RWPE2 (cell line): ENCODE data around the gene WDR1.

Experiments used
- ATAC-seq: fragments of 200-7000 bp; cut with Tn5 transposase; 3 replicates; pipeline ENCODE4 v1.9.1; 2021; ENCODE audit warnings: low read depth
- DNase-seq: peaks from one replicate; pipeline ENCODE4 v3.0.0-alpha.2; 2020; ENCODE audit warnings: low spot score
- H3K27ac ChIP-seq: fragments of 450-650 bp; 2 replicates; pipeline ENCODE4 v1.5.1; 2017; ENCODE audit warnings: mild to moderate bottlenecking; ENCODE audit not compliant: poor library complexity, severe bottlenecking
- H3K27me3 ChIP-seq: fragments of 250-450 bp; sonication (Bioruptor Pico); 2 replicates; pipeline ENCODE4 v1.5.1; 2021; ENCODE audit warnings: mild to moderate bottlenecking, moderate library complexity; ENCODE audit not compliant: insufficient read depth, poor library complexity, severe bottlenecking
- H3K36me3 ChIP-seq: fragments of 250-450 bp; sonication (Bioruptor Pico); 2 replicates; pipeline ENCODE4 v1.5.1; 2020; ENCODE audit warnings: low read depth, mild to moderate bottlenecking, moderate library complexity
- H3K4me1 ChIP-seq: fragments of 250-450 bp; sonication (Bioruptor Pico); 2 replicates; pipeline ENCODE4 v1.5.1; 2021; ENCODE audit warnings: mild to moderate bottlenecking, moderate library complexity; ENCODE audit not compliant: insufficient read depth, poor library complexity, severe bottlenecking
- H3K4me3 ChIP-seq: fragments of 250-450 bp; sonication (Bioruptor Pico); 2 replicates; pipeline ENCODE4 v1.5.1; 2021; ENCODE audit warnings: mild to moderate bottlenecking, moderate library complexity; ENCODE audit not compliant: severe bottlenecking
- H3K9me3 ChIP-seq: fragments of 250-450 bp; sonication (Bioruptor Pico); 2 replicates; pipeline ENCODE4 v1.5.1; 2021; ENCODE audit warnings: mild to moderate bottlenecking, moderate library complexity; ENCODE audit not compliant: severe bottlenecking
- TF ChIP-seq, protein P1 (sequence below): fragments of 450-650 bp; IDR thresholded peaks from one replicate; pipeline ENCODE4 v1.5.1; 2017; ENCODE audit warnings: mild to moderate bottlenecking, moderate library complexity; ENCODE audit not compliant: poor library complexity, severe bottlenecking

WDR1 gene

DNA sequence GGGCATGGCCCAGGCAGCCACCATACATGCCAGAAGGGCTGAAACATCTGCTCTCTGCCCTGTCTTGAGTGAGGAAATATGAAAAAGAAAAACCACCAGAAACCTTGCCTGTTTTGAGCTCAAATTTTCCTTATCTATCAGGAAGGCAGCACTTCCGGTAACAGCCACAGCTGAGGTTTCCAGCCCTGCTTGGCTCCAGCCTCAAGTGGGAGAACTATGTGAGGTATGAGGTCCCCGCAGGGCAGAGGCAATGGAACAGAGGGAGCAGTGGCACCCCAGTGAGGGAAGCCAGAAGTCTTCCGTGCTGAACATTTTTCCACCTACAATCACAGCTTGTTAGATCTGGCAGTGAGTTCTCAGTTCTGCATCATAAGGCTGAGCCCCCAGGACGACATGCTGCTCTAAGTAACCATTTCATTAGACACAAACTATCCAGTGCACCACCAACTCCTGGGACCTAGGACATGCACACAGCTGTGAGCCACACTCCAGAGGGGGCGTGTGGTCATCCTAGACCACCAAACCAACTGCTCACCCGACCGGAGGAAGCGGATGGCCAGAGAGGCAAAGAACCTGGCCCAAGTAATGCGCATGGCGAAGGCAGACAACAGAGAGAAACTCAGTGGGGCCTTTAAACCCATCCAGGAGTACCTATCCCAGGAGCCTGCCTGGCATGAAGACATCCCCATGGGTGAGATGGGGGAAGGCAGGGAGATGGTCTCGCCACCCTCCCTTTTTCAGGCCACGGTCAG is 22.6 kb downstream of the WDR1 start:
- peak overlapping the region; percentile 88 for H3K27ac ChIP-seq
- no peaks in the 10 kb centered on the region for H3K27me3 ChIP-seq
- no peak for DNase-seq
- H3K4me3 ChIP-seq = no peak overlapping the region
- peaks cover 88% of the 10 kb centered on the region for H3K36me3 ChIP-seq
- TF ChIP-seq, protein P1, sequence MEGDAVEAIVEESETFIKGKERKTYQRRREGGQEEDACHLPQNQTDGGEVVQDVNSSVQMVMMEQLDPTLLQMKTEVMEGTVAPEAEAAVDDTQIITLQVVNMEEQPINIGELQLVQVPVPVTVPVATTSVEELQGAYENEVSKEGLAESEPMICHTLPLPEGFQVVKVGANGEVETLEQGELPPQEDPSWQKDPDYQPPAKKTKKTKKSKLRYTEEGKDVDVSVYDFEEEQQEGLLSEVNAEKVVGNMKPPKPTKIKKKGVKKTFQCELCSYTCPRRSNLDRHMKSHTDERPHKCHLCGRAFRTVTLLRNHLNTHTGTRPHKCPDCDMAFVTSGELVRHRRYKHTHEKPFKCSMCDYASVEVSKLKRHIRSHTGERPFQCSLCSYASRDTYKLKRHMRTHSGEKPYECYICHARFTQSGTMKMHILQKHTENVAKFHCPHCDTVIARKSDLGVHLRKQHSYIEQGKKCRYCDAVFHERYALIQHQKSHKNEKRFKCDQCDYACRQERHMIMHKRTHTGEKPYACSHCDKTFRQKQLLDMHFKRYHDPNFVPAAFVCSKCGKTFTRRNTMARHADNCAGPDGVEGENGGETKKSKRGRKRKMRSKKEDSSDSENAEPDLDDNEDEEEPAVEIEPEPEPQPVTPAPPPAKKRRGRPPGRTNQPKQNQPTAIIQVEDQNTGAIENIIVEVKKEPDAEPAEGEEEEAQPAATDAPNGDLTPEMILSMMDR = no peak
- peaks cover 43% of the 10 kb centered on the region for H3K4me1 ChIP-seq
- no peaks in the 10 kb centered on the region for H3K9me3 ChIP-seq
- no peak for ATAC-seq

DNA sequence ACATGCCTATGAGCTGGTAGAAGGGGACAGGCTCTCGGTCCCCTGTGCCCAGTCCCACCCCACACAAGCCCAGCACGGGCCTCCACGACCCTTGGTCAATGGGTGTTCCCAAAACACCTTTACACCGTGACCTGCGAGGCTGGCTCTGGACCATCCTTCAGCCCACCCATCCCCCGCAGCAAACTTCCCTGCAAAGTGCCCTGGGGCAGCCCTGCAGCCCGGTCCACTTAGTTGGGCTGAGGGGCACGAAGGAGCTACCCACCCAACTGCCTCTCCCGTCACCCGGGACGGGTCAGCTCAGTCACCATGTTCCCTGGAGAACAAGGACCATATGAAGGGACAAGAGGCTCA is 23.4 kb downstream of the WDR1 start:
- Histone ChIP-seq H3K4me3 (no peak overlapping the region), H3K4me1 (peaks cover 43% of the 10 kb centered on the region), H3K36me3 (peaks cover 90% of the 10 kb centered on the region), H3K27ac (peak overlapping the region; percentile 88), H3K9me3 (no peaks in the 10 kb centered on the region), H3K27me3 (no peaks in the 10 kb centered on the region)
- ATAC-seq = no peak
- TF ChIP-seq, protein P1 = no peak
- DNase-seq = no peak

DNA sequence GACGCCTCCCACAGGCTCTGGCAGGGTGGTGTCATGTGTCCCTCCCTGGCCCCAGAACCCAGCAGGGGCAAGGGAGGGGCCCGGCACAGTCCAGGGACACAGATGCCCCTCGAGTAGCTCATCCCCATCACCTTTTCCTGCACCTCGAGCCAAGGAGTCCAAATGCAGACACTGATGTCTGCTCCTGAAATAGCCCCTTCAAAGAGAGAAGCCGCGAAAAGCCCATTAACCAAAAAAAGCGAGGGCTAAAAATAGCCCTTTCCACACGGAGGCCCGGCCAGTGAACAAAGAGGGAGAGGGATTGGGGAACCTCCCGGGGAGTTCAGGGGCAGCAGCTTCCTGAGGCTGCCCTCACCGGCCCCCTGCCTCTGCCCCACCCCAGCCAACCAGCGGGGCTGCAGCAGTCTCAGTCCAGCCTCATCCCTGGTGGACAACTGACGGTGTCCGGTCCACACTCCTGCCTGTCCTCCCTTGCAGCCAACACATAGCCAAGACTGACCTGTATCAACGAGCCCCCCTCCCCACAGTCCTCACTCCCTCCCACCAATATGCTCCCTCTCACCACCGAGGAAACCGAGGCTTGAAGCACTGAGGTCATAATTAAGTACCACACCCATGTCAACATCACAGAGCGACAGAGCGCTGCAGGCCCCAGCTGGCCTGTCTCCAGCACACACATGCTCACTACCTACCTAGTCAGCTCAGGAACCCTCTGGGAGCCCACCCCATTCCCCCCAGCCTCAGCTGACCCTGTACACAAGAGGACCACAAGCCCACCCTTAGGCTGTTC is 23.9 kb downstream of the WDR1 start:
- H3K36me3 ChIP-seq = peaks cover 90% of the 10 kb centered on the region
- DNase-seq = no peak
- H3K4me3 ChIP-seq = no peak overlapping the region
- ATAC-seq = no peak
- TF ChIP-seq, protein P1 = no peak
- H3K27me3 ChIP-seq = no peaks in the 10 kb centered on the region
- no peaks in the 10 kb centered on the region for H3K9me3 ChIP-seq
- H3K4me1 ChIP-seq = peaks cover 37% of the 10 kb centered on the region
- H3K27ac ChIP-seq = peak overlapping the region; percentile 88

DNA sequence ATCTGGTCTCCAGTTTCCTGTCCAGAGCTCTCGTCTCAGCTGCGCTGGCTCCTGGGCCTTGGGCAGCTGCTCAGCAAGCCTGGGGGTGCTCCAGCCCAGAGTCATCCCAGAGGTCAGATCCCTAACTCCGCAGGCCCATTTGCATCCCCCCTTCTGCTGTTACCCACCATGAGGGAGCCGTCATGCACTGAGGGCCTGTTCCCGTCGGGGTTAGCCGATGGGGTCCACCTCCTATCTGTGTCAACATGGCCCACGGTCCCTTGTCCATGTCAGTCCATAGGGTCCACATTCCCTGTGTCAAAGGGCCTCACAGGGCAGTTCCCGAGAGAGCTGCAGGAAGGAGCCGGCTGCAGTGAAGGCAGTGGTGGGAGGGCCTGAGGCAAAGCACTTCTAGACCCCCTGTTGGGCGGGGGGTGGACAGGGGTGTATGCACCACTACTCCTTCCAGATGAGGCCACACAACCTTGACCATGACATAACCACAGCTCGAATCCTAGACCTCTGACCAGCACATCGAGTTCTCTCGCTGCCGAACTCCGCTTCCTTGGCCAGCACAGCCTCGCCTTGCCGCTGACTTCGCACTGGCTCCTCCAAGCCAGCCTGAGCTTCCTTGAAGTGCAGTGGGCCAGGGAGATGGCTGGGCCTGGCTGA is 24.9 kb downstream of the WDR1 start:
- Histone ChIP-seq H3K4me3 (no peak overlapping the region), H3K27ac (no peak overlapping the region), H3K27me3 (no peaks in the 10 kb centered on the region), H3K4me1 (peaks cover 27% of the 10 kb centered on the region), H3K36me3 (peaks cover 94% of the 10 kb centered on the region), H3K9me3 (no peaks in the 10 kb centered on the region)
- ATAC-seq = no peak
- DNase-seq = no peak
- TF ChIP-seq, protein P1 = no peak
